RWPE2 (cell line): ENCODE data around the gene ZNF282.
A peak's percentile ranks its signal among the peaks of the same experiment; 100 is the strongest.

Experiments used
- ATAC-seq: fragments of 200-7000 bp; cut with Tn5 transposase; 3 replicates; pipeline ENCODE4 v1.9.1; 2021; ENCODE audit warnings: low read depth
- DNase-seq: peaks from one replicate; pipeline ENCODE4 v3.0.0-alpha.2; 2020; ENCODE audit warnings: low spot score
- H3K27ac ChIP-seq: fragments of 450-650 bp; 2 replicates; pipeline ENCODE4 v1.5.1; 2017; ENCODE audit warnings: mild to moderate bottlenecking; ENCODE audit not compliant: poor library complexity, severe bottlenecking
- H3K27me3 ChIP-seq: fragments of 250-450 bp; sonication (Bioruptor Pico); 2 replicates; pipeline ENCODE4 v1.5.1; 2021; ENCODE audit warnings: mild to moderate bottlenecking, moderate library complexity; ENCODE audit not compliant: insufficient read depth, poor library complexity, severe bottlenecking
- H3K36me3 ChIP-seq: fragments of 250-450 bp; sonication (Bioruptor Pico); 2 replicates; pipeline ENCODE4 v1.5.1; 2020; ENCODE audit warnings: low read depth, mild to moderate bottlenecking, moderate library complexity
- H3K4me1 ChIP-seq: fragments of 250-450 bp; sonication (Bioruptor Pico); 2 replicates; pipeline ENCODE4 v1.5.1; 2021; ENCODE audit warnings: mild to moderate bottlenecking, moderate library complexity; ENCODE audit not compliant: insufficient read depth, poor library complexity, severe bottlenecking
- H3K4me3 ChIP-seq: fragments of 250-450 bp; sonication (Bioruptor Pico); 2 replicates; pipeline ENCODE4 v1.5.1; 2021; ENCODE audit warnings: mild to moderate bottlenecking, moderate library complexity; ENCODE audit not compliant: severe bottlenecking
- H3K9me3 ChIP-seq: fragments of 250-450 bp; sonication (Bioruptor Pico); 2 replicates; pipeline ENCODE4 v1.5.1; 2021; ENCODE audit warnings: mild to moderate bottlenecking, moderate library complexity; ENCODE audit not compliant: severe bottlenecking
- CTCF ChIP-seq: fragments of 450-650 bp; IDR thresholded peaks from one replicate; pipeline ENCODE4 v1.5.1; 2017; ENCODE audit warnings: mild to moderate bottlenecking, moderate library complexity; ENCODE audit not compliant: poor library complexity, severe bottlenecking

The ZNF282 gene

DNA sequence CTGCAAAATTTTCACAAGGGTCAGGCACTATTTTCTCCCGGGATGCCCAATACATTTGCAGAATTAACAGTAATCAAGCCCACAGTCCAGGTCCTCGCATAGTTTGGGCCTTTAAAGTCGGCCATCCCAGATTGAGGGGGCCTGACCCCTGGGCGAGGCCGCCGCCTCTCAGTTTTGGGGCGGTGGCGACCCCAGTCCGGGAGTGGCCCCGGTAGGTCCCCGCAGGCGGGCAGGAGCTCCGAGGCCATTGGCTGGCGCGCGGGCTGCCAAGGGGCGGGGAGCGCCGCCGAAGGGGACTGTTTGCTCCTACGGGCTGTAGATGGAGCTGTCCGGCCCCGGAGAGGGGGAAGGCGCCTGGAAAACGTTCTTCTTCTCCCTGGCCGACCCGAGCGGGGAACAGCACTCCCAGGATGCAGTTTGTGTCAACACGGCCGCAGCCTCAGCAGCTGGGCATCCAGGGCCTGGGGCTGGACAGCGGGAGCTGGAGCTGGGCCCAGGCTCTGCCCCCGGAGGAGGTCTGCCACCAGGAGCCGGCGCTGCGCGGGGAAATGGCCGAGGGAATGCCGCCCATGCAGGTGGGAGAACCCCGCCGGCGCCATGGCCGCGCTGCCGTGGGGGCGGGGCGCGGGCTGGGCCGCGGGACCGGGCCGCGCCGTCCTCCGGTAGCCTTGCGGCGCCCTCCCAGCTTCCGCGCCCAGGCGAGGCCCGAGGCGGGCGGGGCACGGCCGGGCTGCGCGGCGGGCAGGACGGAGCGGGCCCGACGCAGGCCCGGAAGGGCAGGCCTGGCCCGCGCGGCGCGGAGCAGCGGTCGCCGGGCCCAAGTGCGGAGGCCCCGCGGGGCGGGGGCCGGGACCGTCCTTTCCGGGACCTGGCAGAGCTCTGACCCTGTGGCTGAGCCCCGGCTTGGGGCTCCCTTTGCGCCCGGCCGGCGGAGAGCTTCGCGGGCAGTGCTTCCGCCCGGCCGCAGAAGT lies at the start of gene ZNF282:
Gene ZNF282, plus strand, starts transcription at position 367 of the 971 bp plus-strand sequence. Its CDS starts 44 bp downstream, at position 411.
- Histone ChIP-seq H3K4me1 (peaks cover 21% of the 10 kb centered on the region), H3K4me3 (peak within 1 kb of the TSS; percentile 90), H3K27me3 (no peaks in the 10 kb centered on the region), H3K36me3 (peaks cover 27% of the 10 kb centered on the region), H3K9me3 (no peaks in the 10 kb centered on the region), H3K27ac (peak within 1 kb of the TSS; percentile 82)
- TF ChIP-seq CTCF = peak; percentile 89
- peak; percentile 91 for DNase-seq
- ATAC-seq = peak; percentile 90

GRCh38 chr7:149147072-149147751 lies 48.1 kb upstream of the ZNF282 start, which contains the start of gene ZNF398:
Gene ZNF398, plus strand, starts transcription at chr7:149147453. Its CDS starts 290 bp downstream, at chr7:149147743.
- ATAC-seq = peak; percentile 59
- DNase-seq = no peak
- H3K27me3 ChIP-seq = no peaks in the 10 kb centered on the region
- H3K27ac ChIP-seq = peak within 1 kb of the TSS; percentile 84
- no peaks in the 10 kb centered on the region for H3K9me3 ChIP-seq
- H3K4me1 ChIP-seq = peaks cover 24% of the 10 kb centered on the region
- peaks cover 10% of the 10 kb centered on the region; the same call in 1 of the 2 replicates for H3K36me3 ChIP-seq
- TF ChIP-seq CTCF = peak; percentile 96
- peak within 1 kb of the TSS; percentile 99 for H3K4me3 ChIP-seq

DNA sequence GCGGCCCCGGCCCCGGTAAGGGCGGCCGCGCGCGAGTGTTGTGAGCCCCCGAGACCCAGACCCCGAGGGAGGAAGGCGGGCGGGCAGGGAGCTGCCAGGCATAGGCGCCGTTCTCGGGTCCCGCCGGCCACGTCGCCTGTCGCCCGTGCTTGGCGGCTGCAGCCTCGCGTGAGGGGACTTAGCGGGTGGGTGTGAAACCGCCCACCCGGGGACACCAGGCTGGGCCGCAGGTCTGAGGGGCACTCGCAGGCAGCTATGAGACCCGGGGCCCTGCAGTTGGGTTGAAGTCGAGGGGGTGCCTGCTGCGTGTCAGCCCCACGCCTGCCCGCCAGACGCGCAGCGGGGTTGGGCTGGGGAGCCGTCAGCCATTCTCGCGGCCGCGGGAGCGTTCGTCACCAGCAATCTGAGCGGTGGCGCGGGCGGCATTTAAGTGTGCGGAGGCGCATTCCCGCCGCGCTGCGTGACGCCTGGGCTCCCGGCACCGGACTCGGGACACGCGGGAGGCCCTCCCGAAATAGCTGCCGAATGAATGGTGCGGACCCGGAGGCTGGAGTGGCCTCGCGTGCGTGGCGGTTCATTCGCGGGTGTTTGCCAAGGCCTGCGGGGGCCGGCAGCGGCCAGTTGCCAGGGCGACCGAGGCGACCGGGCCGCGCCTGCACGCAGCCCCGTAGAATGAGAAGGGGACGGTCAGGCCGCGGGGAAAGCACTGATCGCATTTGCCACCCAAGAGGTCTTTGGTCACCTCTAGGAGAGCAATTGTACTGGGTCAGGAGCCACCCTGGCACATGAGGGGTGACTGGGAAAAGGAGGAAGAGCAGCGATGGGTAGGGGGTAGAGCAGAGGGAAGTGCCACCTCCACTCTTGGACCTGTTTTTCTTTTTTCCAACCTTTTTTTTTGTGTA lies 47.3 kb upstream of the ZNF282 start:
- no peak for TF ChIP-seq CTCF
- Histone ChIP-seq H3K9me3 (no peaks in the 10 kb centered on the region), H3K27ac (peak overlapping the region; percentile 84), H3K27me3 (no peaks in the 10 kb centered on the region), H3K36me3 (peaks cover 10% of the 10 kb centered on the region; the same call in 1 of the 2 replicates), H3K4me1 (peaks cover 24% of the 10 kb centered on the region), H3K4me3 (peak overlapping the region; percentile 99)
- no peak for DNase-seq
- ATAC-seq = peak; percentile 42

GRCh38 chr7:149150981-149151380 lies 44.4 kb upstream of the ZNF282 start:
- H3K4me3 ChIP-seq = no peak overlapping the region
- DNase-seq = no peak
- no peaks in the 10 kb centered on the region for H3K27me3 ChIP-seq
- no peak overlapping the region for H3K27ac ChIP-seq
- no peak for TF ChIP-seq CTCF
- H3K9me3 ChIP-seq = no peaks in the 10 kb centered on the region
- H3K4me1 ChIP-seq = peaks cover 3% of the 10 kb centered on the region
- peaks cover 37% of the 10 kb centered on the region for H3K36me3 ChIP-seq
- ATAC-seq = no peak
